Stimulated activated CD4-positive, alpha-beta T cell treated with anti-CD3 and anti-CD28 coated beads, TNF-alpha, amount 100 ng/mL, for 24 hours (primary cell): ENCODE results near the gene LRRFIP1.
"Not testable (repeated sequence)": the region's sequence is repeated elsewhere in the genome, so short reads cannot be mapped to it uniquely, and the experiment has no call there.

Experiments
- DNase-seq, 3 experiments: peaks; one replicate each; pipeline ENCODE4 v3.0.0-alpha.2; 2020; ENCODE audit warnings: low read depth in 3 of 3

Gene LRRFIP1

DNA sequence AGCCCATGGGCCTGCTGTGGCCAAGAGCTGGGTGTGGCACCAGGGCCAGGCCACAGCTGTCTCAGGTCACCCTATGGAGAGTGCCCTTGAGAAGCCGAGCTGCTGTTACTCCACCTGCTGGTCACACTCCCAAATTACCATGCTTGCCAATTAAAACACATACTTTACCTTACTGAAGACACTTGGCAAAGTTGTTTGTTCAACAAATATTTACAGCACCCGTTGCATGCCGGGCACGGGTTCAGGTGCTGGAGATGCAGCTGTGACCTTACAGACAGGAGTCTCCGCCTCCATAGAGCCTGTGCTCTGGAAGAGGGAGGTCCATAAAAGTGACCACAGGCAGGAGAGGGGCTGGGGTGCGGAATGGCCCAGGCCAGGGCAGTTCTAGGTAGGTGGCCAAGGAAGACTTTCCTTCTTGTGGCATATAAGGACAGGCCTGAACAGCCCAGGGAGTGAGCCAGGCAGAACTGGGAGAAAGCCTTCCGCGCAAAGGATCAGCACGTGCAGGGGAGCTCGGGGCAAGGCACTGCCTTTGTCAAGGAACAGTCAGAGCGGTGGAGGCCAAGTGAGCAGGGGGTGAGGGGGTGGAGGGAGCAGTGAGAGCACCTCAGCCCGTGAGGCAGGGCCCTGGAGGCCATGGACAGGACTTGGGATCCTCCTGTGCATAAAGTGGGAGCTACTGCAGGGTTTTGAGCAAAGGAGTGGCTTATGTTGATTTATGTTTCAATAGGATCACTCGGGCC, 147.6 kb downstream of the LRRFIP1 start:
- peak; percentile 9 to 26 (median 11) for DNase-seq

DNA sequence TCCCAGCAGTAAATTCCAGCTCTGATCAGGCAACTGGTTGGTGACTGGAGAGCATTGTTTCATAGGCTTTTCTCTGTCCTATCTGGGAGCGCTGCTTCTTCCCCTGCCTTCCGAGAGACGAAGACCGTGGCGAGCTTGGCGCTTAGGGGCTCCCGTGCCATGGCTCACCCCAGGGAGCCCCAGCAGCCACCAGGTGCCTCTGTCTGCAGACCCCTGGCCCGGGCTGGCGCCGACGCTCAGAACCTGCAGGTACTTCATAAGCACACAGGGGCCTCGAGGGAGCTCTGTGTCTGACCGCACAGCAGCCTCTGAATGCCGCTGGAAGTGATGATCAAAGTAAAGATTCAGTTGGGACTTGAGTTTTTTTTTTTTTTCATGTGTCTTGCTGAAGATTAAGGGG, 152.1 kb downstream of the LRRFIP1 start:
- no peak for DNase-seq

DNA sequence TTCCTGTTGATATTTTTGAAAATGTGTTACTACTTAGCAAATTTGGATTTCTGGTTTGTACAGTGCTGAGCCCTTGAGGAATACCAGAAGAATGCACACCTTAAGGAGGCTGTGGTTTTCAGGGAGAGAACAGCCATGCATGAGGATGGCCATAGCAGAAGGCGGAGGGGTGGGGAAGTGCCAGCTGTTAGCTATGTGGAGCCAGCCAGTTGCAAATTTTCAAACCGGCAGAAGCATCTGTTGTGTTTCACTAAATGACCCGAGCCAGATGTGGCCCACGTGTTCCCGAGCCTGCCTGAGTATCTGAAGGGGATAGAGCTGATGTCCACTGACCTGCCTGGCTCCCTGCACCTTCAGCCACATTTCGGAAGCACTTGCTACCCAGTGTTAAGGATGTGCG, 154.8 kb downstream of the LRRFIP1 start:
- DNase-seq = no peak

DNA sequence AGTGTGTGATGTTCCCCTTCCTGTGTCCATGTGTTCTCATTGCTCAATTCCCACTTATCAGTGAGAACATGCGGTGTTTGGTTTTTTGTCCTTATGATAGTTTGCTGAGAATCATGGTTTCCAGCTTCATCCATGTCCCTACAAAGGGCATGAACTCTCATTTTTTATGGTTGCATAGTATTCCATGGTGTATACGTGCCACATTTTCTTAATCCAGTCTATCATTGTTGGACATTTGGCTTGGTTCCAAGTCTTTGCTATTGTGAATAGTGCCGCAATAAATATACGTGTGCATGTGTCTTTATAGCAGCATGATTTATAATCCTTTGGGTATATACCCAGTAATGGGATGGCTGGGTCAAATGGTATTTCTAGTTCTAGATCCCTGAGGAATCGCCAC, 156.3 kb downstream of the LRRFIP1 start:
- DNase-seq = not testable (repeated sequence)

DNA sequence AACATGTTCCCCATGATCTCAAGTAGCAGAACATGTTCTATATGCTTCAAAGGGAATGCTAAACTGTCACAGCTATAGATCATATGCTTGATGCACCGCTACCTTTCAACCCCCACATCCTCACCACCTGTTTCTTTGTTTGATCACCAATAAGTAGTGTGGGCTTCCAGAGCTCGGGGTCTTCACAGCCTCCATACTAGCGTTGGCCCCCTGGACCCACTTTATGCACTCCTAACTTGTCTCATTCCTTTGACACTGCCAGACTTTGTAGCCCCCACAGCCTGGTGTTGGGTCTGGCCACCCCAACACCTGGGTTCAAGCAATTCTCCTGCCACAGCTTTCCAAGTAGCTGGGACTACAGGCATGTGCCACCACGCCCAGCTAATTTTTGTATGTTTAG, 159.5 kb downstream of the LRRFIP1 start:
- no peak for DNase-seq

DNA sequence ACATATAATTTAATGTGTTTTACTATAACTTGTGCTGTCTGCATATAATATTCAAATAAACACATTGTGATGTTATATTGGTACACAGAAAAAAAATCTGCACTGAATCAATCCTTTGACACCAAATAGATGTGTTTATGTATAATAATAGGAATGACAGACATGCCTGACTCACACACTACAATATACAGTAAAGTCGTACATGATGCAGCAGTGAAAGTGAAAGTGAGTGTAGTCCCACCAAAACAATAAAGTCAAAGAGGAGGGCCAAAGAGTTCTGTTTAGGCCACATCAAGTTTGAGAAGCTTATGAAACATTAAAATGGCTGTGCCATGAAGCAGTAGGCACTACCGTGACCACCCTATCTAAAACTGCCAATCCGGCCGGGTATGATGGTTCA, 163.0 kb downstream of the LRRFIP1 start:
- DNase-seq = no peak

DNA sequence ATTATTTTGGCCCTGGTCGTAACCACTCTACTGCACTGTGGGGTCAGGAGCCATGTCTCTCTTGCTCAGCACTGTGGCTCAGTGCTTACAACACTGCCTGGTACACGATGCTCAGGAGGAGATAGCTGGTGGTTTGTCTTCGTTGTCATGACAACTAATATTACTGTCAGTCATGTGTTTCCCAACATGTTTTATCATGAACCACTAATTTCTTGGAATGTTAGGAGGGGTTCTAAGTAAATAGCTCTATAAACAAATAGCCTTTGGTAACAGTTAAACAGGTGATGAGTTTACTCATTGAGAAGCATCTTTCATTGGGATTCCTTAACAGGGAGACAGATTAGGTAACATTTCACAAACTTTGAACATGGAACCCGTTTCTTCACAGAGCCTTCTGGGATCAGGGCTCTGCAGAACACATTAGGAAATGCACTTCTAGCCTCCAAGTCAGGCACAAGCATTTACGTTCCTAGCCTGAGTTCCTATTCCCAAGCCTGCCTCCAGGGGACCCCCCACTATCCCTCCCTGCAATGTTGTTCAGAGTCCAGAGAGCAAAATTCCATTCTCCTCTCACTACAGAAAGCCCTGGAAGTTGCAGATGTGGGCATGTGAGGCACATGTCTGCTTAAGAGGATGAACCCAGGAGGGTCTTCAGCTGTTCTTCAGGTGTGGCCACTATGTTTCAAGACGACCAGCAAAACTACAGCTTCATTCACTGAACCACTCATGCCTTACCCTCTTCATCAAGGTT, 164.8 kb downstream of the LRRFIP1 start:
- no peak for DNase-seq

DNA sequence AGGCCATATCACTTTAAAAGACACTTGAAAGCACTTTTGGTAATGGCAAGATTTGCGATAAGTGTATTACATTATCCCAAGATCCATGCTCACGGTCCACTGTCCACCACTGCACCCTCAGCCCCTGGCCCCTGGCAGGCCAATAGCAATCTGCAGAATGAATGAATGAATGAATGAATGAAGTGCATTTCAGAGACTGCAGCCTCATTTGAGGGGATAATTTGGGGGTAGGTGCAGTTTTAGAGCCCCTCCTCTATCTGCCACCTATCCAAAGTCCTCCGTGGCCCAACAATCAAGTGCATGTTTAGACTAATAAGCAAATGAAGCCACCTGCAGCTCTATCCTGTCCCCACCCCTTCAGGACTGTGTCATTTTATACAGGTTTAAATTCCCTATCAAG, 169.9 kb downstream of the LRRFIP1 start:
- no peak for DNase-seq

DNA sequence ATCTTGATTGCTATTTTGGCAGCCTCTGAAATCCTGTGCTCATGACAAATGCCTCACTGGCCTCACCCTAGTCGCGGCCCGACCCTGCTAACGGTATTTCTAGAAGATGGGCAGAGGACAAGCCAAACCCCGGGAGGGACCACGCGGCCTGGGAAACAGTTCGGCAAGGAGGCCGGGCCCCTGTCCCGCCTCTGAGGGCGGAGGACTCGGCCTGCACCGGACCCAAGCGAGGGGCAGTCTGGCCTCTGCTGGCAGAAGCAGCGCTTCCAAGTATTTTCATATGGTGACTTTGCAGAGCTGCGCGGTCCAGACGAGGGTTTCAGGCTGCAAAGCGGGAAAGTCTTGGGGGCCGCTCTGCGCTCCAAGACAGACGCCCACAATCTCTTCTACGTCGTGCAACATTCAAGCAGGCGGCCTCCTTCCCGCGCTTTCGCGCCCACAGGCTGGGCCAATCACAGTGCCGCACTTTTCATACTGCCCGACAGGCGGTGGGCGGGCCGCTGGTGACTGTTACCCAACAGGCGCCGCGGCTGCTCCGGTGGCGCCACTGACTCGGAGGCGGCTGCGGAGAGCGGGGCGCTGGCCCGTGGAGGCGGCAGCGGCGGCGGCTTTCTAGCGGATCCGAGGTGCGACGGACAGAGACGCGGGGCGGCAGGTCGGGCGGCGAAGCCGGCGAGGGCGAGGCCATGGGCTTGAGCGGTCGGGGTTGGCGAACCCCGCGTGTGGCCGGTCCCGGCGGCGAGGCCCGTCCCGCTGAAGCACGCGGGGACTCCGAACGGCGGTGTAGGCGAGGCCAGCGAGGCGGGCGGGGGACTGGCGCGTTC, 171.1 kb downstream of the LRRFIP1 start, which contains the start of gene RBM44:
Gene RBM44 (plus strand): TSS at position 544 of the 824 bp plus-strand sequence. CDS start 14,831 bp downstream, outside the sequence.
- DNase-seq = no peak

DNA sequence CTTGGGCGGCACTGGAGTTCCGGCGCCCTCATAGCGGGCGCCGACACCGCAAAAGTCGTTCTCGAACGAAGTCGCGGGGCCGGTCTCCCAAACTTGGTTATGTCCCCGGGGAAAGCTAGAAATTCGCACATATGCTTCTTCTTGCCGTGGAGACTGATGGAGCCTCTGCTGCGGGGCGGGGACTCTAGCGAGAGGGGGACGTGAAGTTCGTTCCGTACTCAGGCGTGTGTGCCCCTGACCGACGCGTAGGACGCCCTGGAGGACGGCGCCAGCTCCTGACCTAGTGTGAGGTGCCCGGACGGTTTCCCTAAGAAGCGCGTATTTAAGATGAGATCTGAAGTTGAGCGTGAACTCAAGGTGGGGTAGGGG, 171.7 kb downstream of the LRRFIP1 start:
- DNase-seq = no peak

DNA sequence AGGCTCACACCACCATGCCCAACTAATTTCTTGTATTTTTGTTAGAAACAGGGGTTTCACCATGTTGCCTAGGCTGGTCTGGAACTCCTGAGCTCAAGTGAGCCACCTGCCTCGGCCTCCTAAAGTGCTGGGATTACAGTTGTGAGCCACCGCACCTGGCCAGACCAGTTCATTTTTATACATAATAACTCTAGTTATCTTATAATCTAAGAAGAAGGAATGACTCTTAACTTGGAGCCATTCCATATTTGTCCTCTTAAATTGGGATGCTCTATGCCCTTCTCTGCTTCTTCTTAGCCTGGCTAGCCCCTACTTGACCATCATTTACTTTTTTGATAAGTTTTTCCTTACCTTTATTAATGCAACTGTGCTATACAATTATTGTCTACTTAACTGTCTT, 174.1 kb downstream of the LRRFIP1 start:
- DNase-seq = no peak

DNA sequence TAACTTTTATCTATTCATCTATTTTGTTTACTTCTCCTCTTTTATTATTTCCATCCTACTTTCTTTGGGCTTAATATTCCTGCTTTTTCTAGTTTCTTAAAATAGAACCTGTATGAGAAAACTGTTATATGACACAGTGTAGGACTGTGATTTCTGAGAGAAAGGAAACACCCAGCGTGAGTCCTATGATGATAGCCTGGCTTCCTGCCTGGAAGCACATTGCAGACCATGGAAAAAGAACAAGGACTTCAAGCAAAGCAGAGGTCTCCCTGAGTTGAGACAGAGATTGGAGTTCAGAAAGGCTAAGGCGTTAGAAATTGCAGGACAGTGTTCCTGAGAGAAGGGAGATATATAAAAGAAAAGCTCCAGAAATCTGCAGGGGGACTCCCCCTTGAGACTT, 178.9 kb downstream of the LRRFIP1 start:
- DNase-seq = no peak

DNA sequence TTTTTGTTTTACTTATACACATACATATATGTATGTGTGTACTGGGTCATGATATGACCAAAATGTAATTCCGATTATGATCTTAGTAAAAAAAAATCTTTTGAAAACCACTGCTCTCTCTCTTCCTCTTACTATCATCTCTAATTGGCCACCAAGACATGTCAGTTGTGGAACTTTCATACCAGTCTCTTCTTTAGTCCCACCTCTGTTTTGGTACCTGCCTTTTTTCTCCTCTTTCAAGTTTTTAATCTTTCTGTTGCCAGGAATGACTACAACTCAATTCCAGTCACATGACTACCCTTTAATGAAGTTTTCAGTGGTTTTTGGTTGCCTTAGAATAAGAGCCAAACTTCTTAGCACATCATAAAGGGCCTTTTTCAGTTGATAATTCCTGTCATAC, 188.2 kb downstream of the LRRFIP1 start:
- no peak for DNase-seq

DNA sequence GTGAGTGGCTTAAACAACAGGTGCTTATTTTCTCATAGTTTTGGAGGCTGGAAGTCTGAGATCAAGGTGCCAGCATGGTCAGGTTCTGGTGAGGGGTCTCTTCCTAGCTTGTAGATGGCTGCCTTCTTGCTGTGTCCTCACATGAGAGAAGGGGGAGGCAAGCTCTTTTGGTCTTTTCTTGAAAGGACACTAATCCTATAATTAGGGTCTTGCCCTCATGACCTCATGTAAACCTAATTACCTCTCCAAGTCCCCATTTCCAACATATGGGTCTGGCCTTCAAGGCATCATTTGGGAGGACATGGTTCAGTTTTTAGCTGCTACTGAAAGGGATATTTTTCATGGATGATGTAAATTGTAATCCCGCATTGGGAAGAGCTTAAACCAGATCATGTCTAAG, 189.1 kb downstream of the LRRFIP1 start:
- no peak for DNase-seq

DNA sequence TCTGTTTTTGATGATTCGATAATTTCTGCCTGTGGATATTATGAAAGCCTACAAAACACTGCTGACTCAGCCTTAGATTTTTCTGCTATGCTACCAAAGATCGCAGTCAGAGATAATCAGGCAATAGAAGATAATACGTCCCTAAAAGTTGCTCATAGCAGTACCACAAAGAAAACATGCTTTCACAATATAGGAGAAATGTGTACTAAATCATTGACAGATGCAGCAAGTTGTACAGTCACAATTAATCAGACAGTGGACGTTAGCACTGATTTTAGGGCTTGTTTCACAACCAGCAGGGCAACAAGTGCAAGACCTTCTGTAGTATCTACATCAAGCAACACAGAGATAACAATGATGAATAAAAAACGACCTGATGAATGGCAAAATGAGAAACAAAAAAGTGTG, 190.7 kb downstream of the LRRFIP1 start:
- no peak for DNase-seq

DNA sequence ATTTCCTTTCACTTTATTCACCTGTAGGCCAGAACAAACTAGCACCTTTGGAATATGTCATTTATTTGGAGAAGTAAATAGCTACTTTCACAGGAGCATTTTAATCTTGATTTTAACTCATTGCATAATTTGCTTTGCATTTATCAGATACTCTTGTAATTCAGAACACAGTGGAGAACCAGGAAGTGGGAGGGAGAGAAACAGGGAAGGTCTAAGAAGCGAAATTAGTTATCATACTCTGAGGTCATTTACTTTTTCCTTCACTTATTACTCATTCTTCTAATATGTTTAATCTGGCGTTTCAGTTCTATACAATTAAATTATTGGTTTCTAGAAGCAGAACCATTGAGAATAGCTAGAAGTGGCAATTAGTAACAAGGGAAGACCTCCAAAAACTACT, 191.8 kb downstream of the LRRFIP1 start:
- no peak for DNase-seq

DNA sequence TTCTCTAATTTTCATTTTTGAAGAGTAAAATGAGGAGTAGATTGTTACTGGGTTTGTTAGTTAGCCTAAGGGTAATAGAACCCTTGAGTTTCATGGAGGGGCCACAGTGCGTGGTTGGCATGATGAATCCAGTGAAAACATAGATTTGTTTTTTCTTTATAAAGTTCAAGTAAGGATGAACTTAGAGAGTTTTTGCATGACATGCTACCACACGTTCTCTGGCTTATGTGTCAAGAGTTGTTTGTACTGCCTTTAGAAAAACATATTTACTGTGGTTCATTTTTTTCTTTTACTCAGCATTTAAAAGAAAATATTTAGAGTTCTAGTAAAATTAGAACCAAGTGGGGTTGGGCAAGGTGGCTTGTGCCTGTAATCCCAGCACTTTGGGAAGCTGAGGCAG, 193.0 kb downstream of the LRRFIP1 start:
- DNase-seq = no peak

DNA sequence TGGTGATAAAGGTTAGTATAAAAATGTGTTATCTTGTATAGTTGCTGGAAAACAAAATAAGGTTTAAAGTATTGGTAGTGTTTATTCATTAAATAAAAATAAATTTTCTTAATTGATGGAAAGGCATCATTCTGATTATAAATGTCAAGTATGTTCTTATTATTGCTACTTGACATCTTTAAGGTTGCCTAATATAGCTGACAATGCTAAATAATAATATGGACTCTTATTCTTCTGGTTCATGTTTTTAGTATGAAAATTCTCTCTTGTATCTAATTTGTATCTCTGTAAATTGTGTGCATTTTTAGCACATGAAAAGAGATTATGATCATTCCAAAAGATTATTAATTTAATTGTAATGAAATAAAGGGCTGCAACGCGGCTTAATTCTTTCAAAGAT, 196.2 kb downstream of the LRRFIP1 start:
- DNase-seq = no peak

DNA sequence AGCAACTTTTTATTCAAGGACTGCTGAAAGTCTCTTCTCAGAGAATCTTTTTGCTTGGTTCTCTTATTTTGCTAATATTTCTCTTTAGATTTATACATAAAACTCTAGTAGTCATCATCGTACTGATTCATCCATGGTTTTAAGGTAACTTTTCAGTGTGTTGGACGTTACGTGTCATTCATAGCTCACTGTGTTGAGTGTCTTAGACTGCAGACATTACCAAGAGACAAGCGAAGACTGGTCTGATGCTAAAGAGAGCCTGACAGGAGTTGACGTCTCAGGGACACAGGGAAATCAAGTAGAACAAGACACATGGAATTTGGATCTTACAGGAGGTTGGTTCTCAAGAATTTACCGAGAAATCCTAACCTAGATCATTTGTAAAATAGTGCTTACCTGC, 196.7 kb downstream of the LRRFIP1 start:
- DNase-seq = no peak

DNA sequence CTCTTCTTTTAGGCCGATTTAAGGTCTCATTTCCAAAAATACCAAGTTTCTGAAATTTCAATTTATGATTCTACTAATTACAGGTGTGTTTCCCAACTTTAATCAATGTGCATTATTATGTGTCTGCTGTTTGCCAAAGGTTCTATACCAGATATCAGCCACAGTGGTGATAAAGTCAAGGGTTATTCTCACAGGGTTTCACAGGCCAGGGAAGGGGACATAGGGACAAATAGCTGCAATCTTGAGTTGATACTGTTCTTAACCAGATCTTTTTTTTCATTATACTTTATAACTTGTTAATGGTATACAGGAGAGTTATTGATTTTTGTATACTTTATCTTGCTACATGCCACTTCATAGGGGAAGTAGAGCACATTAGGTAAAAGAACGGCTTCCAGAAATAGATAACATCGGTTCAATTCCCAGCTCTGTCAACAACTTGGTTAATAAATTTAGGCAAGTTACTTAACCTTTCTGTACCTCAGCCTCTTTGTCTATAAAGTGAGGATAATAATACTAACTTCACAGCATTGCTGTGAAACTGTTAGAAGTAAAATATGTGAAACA, 200.1 kb downstream of the LRRFIP1 start:
- no peak for DNase-seq
